Prostate gland (tissue), 2 donors: ENCODE data around the gene LRRC51.

Source experiments
- POLR2A ChIP-seq: fragments of 450-650 bp; IDR thresholded peaks from one replicate; pipeline ENCODE4 v1.6.1; 2016; ENCODE audit warnings: antibody characterized with exemption, mild to moderate bottlenecking
- TF ChIP-seq, protein P1 (sequence below), 4 experiments: fragments of 200-600 bp in 2 of 4; fragments of 450-650 bp in 2 of 4; sonication (generic) in 2 of 4; IDR thresholded peaks; 1 replicate in 3 of 4; 2 replicates in 1 of 4; pipeline ENCODE4 v1.5.1; 2016 to 2019; ENCODE audit warnings: antibody characterized with exemption in 4 of 4, mild to moderate bottlenecking in 2 of 4, moderate library complexity in 2 of 4

DNA sequence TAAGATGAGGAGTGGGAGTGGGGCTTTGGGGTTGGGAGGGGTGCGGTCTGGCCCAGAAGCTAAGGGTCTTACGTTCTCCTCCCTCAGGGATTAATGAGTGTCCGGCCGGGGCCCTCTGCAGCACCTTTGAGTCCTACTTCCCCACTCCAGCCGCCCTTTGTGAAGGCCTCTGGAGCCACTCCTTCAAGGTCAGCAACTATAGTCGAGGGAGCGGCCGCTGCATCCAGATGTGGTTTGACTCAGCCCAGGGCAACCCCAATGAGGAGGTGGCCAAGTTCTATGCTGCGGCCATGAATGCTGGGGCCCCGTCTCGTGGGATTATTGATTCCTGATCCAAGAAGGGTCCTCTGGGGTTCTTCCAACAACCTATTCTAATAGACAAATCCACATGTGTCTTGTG lies 58.9 kb downstream of the LRRC51 start:
- TF ChIP-seq, protein P1, sequence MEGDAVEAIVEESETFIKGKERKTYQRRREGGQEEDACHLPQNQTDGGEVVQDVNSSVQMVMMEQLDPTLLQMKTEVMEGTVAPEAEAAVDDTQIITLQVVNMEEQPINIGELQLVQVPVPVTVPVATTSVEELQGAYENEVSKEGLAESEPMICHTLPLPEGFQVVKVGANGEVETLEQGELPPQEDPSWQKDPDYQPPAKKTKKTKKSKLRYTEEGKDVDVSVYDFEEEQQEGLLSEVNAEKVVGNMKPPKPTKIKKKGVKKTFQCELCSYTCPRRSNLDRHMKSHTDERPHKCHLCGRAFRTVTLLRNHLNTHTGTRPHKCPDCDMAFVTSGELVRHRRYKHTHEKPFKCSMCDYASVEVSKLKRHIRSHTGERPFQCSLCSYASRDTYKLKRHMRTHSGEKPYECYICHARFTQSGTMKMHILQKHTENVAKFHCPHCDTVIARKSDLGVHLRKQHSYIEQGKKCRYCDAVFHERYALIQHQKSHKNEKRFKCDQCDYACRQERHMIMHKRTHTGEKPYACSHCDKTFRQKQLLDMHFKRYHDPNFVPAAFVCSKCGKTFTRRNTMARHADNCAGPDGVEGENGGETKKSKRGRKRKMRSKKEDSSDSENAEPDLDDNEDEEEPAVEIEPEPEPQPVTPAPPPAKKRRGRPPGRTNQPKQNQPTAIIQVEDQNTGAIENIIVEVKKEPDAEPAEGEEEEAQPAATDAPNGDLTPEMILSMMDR (IDR thresholded peaks at IDR 0.05), result no peak
- no peak for TF ChIP-seq POLR2A
